ENCODE results near the gene OR2D3.

GRCh38 chr11:6926208-6927029, 5.6 kb downstream of the OR2D3 start, which contains the start of gene ZNF215:
- TF ChIP-seq POLR2A (IDR thresholded peaks at IDR 0.05) (no peak), CTCF (IDR thresholded peaks at IDR 0.05) (no peak), EP300 (IDR thresholded peaks at IDR 0.05) (no peak)
